IMR-90 (cell line): ENCODE measurements around the gene NECTIN4. TPM values are rescaled to one million over a fixed set of nuclear protein-coding genes. Genes with fewer than 3 reads are reported as not detected.

Source experiments
- ATAC-seq: fragments of 200-7000 bp; cut with Tn5 transposase; 2 replicates; pipeline ENCODE4 v1.9.1; 2020; ENCODE audit warnings: low read depth, mild to moderate bottlenecking, moderate library complexity
- BruUV-seq: library from RNA; stranded (reverse); fragments of 400-500 nt; replicated peaks from 2 replicates; lab custom pipeline; 2021; lab: Mats Ljungman, UMichigan
- CTCF ChIA-PET: fragments of 300-600 bp; formaldehyde crosslinking; extraction: SDS; loops from one replicate; lab custom pipeline; 2021; ENCODE audit warnings: antibody characterized with exemption; lab: Yijun Ruan, JAX
- POLR2A ChIA-PET: fragments of 300-600 bp; sonication (Branson Sonifier 250); formaldehyde crosslinking; loops from one replicate; lab custom pipeline; 2022; ENCODE audit warnings: antibody characterized with exemption; ENCODE audit not compliant: unreplicated experiment; lab: Charles Lee
- DNase-seq: peaks from one replicate; pipeline ENCODE4 v3.0.0; 2013
- H2AFZ ChIP-seq: replicated peaks from 2 replicates; pipeline ENCODE3; 2013; ENCODE audit warnings: low read length, mild to moderate bottlenecking; ENCODE audit not compliant: poor library complexity
- H2AK5ac ChIP-seq: 2 replicates; pipeline ENCODE4 v1.6.1; 2013; ENCODE audit warnings: low read depth, low read length, inconsistent platforms
- H2AK9ac ChIP-seq: replicated peaks from 2 replicates; pipeline ENCODE3; 2013; ENCODE audit warnings: mild to moderate bottlenecking, low read depth, low read length, moderate library complexity; ENCODE audit not compliant: poor library complexity
- H2BK120ac ChIP-seq: 2 replicates; pipeline ENCODE4 v1.6.1; 2013; ENCODE audit warnings: low read depth, low read length, inconsistent platforms
- H2BK15ac ChIP-seq: 3 replicates; pipeline ENCODE4 v1.6.1; 2013; ENCODE audit warnings: low read depth, low read length, inconsistent platforms
- H2BK20ac ChIP-seq: 2 replicates; pipeline ENCODE4 v1.6.1; 2013; ENCODE audit warnings: low read depth, mild to moderate bottlenecking, inconsistent platforms, low read length, moderate library complexity
- H2BK5ac ChIP-seq: 2 replicates; pipeline ENCODE4 v1.6.1; 2013; ENCODE audit warnings: mild to moderate bottlenecking, low read depth, low read length, inconsistent platforms; ENCODE audit not compliant: poor library complexity, severe bottlenecking
- H3K14ac ChIP-seq: replicated peaks from 2 replicates; pipeline ENCODE4 v1.6.1; 2013; ENCODE audit warnings: low read depth, low read length, inconsistent platforms
- H3K18ac ChIP-seq: 2 replicates; pipeline ENCODE4 v1.6.1; 2013; ENCODE audit warnings: low read depth, low read length, control low read depth
- H3K23ac ChIP-seq: 2 replicates; pipeline ENCODE4 v1.6.1; 2013; ENCODE audit warnings: low read depth, low read length, inconsistent platforms
- H3K27ac ChIP-seq: 2 replicates; pipeline ENCODE4 v1.5.1; 2013; ENCODE audit warnings: mild to moderate bottlenecking, control low read depth, low read length; ENCODE audit not compliant: insufficient read depth
- H3K27me3 ChIP-seq: 2 replicates; pipeline ENCODE4 v1.6.1; 2013; ENCODE audit warnings: low read length; ENCODE audit not compliant: control insufficient read depth, insufficient read depth
- H3K36me3 ChIP-seq: 2 replicates; pipeline ENCODE4 v1.6.1; 2013; ENCODE audit warnings: low read length, mixed read lengths; ENCODE audit not compliant: control insufficient read depth, insufficient read depth
- H3K4ac ChIP-seq: 2 replicates; pipeline ENCODE4 v1.6.1; 2013; ENCODE audit warnings: low read depth, low read length, inconsistent platforms
- H3K4me1 ChIP-seq: 2 replicates; pipeline ENCODE4 v1.6.1; 2013; ENCODE audit warnings: low read length, mixed read lengths; ENCODE audit not compliant: control insufficient read depth, insufficient read depth
- H3K4me2 ChIP-seq: 2 replicates; pipeline ENCODE4 v1.6.1; 2013; ENCODE audit warnings: low read depth, mild to moderate bottlenecking, control low read depth, low read length, moderate library complexity
- H3K4me3 ChIP-seq: 2 replicates; pipeline ENCODE4 v1.5.1; 2013; ENCODE audit warnings: low read depth, mild to moderate bottlenecking, control low read depth, low read length, moderate library complexity; ENCODE audit not compliant: insufficient read depth
- H3K56ac ChIP-seq: 2 replicates; pipeline ENCODE4 v1.6.1; 2013; ENCODE audit warnings: low read length, inconsistent platforms; ENCODE audit not compliant: insufficient read depth; ENCODE audit errors: extremely low read depth
- H3K79me1 ChIP-seq, 2 experiments: 2 replicates each; pipeline ENCODE4 v1.6.1; 2013; ENCODE audit warnings: low read length in 2 of 2, inconsistent platforms in 1 of 2, low read depth in 1 of 2
- H3K9ac ChIP-seq: 2 replicates; pipeline ENCODE4 v1.6.1; 2013; ENCODE audit warnings: low read depth, low read length, control low read depth
- H3K9me1 ChIP-seq: 2 replicates; pipeline ENCODE4 v1.6.1; 2013; ENCODE audit warnings: low read length, inconsistent platforms; ENCODE audit not compliant: insufficient read depth
- H3K9me3 ChIP-seq: 2 replicates; pipeline ENCODE4 v1.6.1; 2013; ENCODE audit warnings: low read length; ENCODE audit not compliant: control insufficient read depth, insufficient read depth
- H4K20me1 ChIP-seq: 2 replicates; pipeline ENCODE4 v1.6.1; 2013; ENCODE audit warnings: low read length, inconsistent platforms; ENCODE audit not compliant: insufficient read depth
- H4K5ac ChIP-seq: 2 replicates; pipeline ENCODE4 v1.6.1; 2013; ENCODE audit warnings: mild to moderate bottlenecking, low read depth, low read length, control low read depth
- H4K8ac ChIP-seq, 2 experiments: 2 replicates each; pipeline ENCODE4 v1.6.1; 2013; ENCODE audit warnings: low read depth in 2 of 2, low read length in 2 of 2, control low read depth in 1 of 2, inconsistent platforms in 1 of 2
- H4K91ac ChIP-seq: 2 replicates; pipeline ENCODE4 v1.6.1; 2013; ENCODE audit warnings: low read depth, low read length, inconsistent platforms; ENCODE audit not compliant: insufficient read depth
- BHLHE40 ChIP-seq: fragments of 150-350 bp; IDR thresholded peaks from 2 replicates; pipeline ENCODE4 v1.6.1; 2016; ENCODE audit warnings: mild to moderate bottlenecking, low read depth, low read length
- CHD1 ChIP-seq: IDR thresholded peaks from 2 replicates; pipeline ENCODE4 v1.6.1; 2012; ENCODE audit warnings: low read depth, low read length, improper control_type of control experiment
- CTCF ChIP-seq: conservative IDR thresholded peaks from 2 replicates; pipeline ENCODE4 v1.5.1; 2012; ENCODE audit warnings: mild to moderate bottlenecking, low read depth, low read length, improper control_type of control experiment
- ELK1 ChIP-seq: fragments of 150-350 bp; IDR thresholded peaks from 2 replicates; pipeline ENCODE4 v1.6.1; 2016; ENCODE audit warnings: low read depth, mild to moderate bottlenecking, low read length, moderate library complexity, borderline replicate concordance
- FOS ChIP-seq: fragments of 150-350 bp; IDR thresholded peaks from 2 replicates; pipeline ENCODE4 v1.6.1; 2016; ENCODE audit warnings: low read depth, low read length
- MAFK ChIP-seq: IDR thresholded peaks from 2 replicates; pipeline ENCODE4 v1.6.1; 2012; ENCODE audit warnings: low read depth, low read length, improper control_type of control experiment
- MAZ ChIP-seq: IDR thresholded peaks from 2 replicates; pipeline ENCODE4 v1.6.1; 2012; ENCODE audit warnings: low read depth, mild to moderate bottlenecking, low read length, improper control_type of control experiment, moderate library complexity, borderline replicate concordance
- MXI1 ChIP-seq: IDR thresholded peaks from 2 replicates; pipeline ENCODE4 v1.6.1; 2012; ENCODE audit warnings: low read depth, mild to moderate bottlenecking, low read length, moderate library complexity, borderline replicate concordance
- NFE2L2 ChIP-seq: fragments of 150-350 bp; IDR thresholded peaks from 2 replicates; pipeline ENCODE4 v1.6.1; 2016; ENCODE audit warnings: low read depth, mild to moderate bottlenecking, low read length
- POLR2A ChIP-seq: IDR thresholded peaks from 2 replicates; pipeline ENCODE4 v1.6.1; 2012; ENCODE audit warnings: mild to moderate bottlenecking, low read depth, low read length
- RAD21 ChIP-seq: IDR thresholded peaks from 2 replicates; pipeline ENCODE4 v1.6.1; 2012; ENCODE audit warnings: low read length, improper control_type of control experiment
- RCOR1 ChIP-seq: IDR thresholded peaks from 2 replicates; pipeline ENCODE4 v1.6.1; 2012; ENCODE audit warnings: mild to moderate bottlenecking, low read length, improper control_type of control experiment; ENCODE audit not compliant: insufficient replicate concordance
- RFX5 ChIP-seq: IDR thresholded peaks from 2 replicates; pipeline ENCODE4 v1.8.0; 2012; ENCODE audit warnings: low read depth, mild to moderate bottlenecking, low read length, moderate library complexity
- SMC3 ChIP-seq: fragments of 150-350 bp; IDR thresholded peaks from 2 replicates; pipeline ENCODE4 v1.6.1; 2016; ENCODE audit warnings: low read depth, mild to moderate bottlenecking, antibody characterized with exemption, low read length, moderate library complexity
- WGBS, 2 experiments: methylation state at CpG; one replicate each; pipeline versions ENCODE4 v1.1.5 to v1.1.7; 2013; ENCODE audit warnings: missing lambda C conversion rate in 2 of 2; ENCODE audit not compliant: insufficient read length in 1 of 2; ENCODE audit errors: extremely low coverage in 2 of 2; 5-methylcytosine and 5-hydroxymethylcytosine counted together
- dilution Hi-C: fragments of 300-500 bp; cut with HindIII; formaldehyde crosslinking; loops from one replicate; pipeline ENCODE4 v1.14.3; 2018; ENCODE audit warnings: low sequenced_read_pairs; ENCODE audit not compliant: unreplicated experiment
- in situ Hi-C: fragments of 300-500 bp; cut with MboI; formaldehyde crosslinking; loops from 3 replicates; pipeline ENCODE4 v1.14.3; 2019; ENCODE audit warnings: low sequenced_read_pairs, inconsistent platforms, mixed read lengths
- intact Hi-C: fragments of 100-400 bp; cut with micrococcal nuclease; formaldehyde crosslinking; loops from 2 replicates; pipeline ENCODE4 v1.10.0; 2022
- polyA plus RNA-seq, 3 experiments: library from polyadenylated mRNA; depleted of rRNA; stranded (reverse); fragments of >200 nt; gene quantifications; 2 replicates each; pipeline ENCODE4 v1.2.3, GENCODE V29; 2012; ENCODE audit warnings: low replicate concordance in 1 of 3
- total RNA-seq: library from RNA; depleted of rRNA; stranded (reverse); fragments of >200 nt; gene quantifications from 2 replicates; pipeline ENCODE4 v1.2.3, GENCODE V29; 2012

The NECTIN4 gene
- total and polyA plus RNA-seq, 2 of the 4 experiments (the other 2 are of a cell fraction) = 0.18 to 0.24 TPM

- H4K20me1 ChIP-seq = peaks cover 57% of the 10 kb centered on the region
- in situ Hi-C loops = no loop called here
- intact Hi-C loops = no loop called here
- no peak overlapping the region for H2AK5ac ChIP-seq
- H3K4me1 ChIP-seq = peaks cover 2% of the 10 kb centered on the region; the same call in 1 of the 2 replicates
- no peaks in the 10 kb centered on the region for H3K9me3 ChIP-seq
- no peak overlapping the region for H4K5ac ChIP-seq
- no peak overlapping the region for H3K4me2 ChIP-seq
- H4K91ac ChIP-seq = no peak overlapping the region
- H3K27ac ChIP-seq = no peak overlapping the region
- H2BK15ac ChIP-seq = no peak overlapping the region
- dilution Hi-C loops = no loop called here
- H2BK20ac ChIP-seq = no peak overlapping the region
- ATAC-seq (no peak), DNase-seq (no peak)
- H3K9me1 ChIP-seq = peaks cover 19% of the 10 kb centered on the region
- BruUV-seq = no TSS peak
- no peak overlapping the region for H4K8ac ChIP-seq
- CTCF ChIA-PET = no interaction called here
- no peak overlapping the region for H3K4me3 ChIP-seq
- WGBS, 2 experiments = no CpG with 5 or more reads among the region's 2 CpGs
- TF ChIP-seq FOS (no peak), POLR2A (no peak), CHD1 (no peak), SMC3 (no peak), MAFK (no peak), BHLHE40 (no peak), CTCF (no peak), NFE2L2 (no peak), MXI1 (no peak), RCOR1 (no peak), RAD21 (no peak), RFX5 (no peak), ELK1 (no peak), MAZ (no peak)
- H3K4ac ChIP-seq = no peak overlapping the region
- H2AK9ac ChIP-seq = no peak overlapping the region
- no peak overlapping the region for H2AFZ ChIP-seq
- no peak overlapping the region for H3K14ac ChIP-seq
- H3K23ac ChIP-seq = no peak overlapping the region
- H3K27me3 ChIP-seq = no peaks in the 10 kb centered on the region
- H3K79me1 ChIP-seq = peaks cover 11 to 67% of the 10 kb centered on the region in 2 experiments
- no peak overlapping the region for H2BK5ac ChIP-seq
- peaks cover 6% of the 10 kb centered on the region for H3K36me3 ChIP-seq
- no peak overlapping the region for H3K56ac ChIP-seq
- H3K18ac ChIP-seq = no peak overlapping the region
- POLR2A ChIA-PET = no interaction called here
- no peak overlapping the region for H2BK120ac ChIP-seq
- H3K9ac ChIP-seq = no peak overlapping the region
Observed at GRCh38 chr1:161111527-161111926, 22.2 kb upstream of the NECTIN4 start.
